GM21515 (cell line): ENCODE data around the gene MEGF10.

Experiments
- ATAC-seq: cut with Tn5 transposase; IDR thresholded peaks from one replicate; pipeline ENCODE4 v1.9.1; 2021; ENCODE audit not compliant: unreplicated experiment

MEGF10 gene

DNA sequence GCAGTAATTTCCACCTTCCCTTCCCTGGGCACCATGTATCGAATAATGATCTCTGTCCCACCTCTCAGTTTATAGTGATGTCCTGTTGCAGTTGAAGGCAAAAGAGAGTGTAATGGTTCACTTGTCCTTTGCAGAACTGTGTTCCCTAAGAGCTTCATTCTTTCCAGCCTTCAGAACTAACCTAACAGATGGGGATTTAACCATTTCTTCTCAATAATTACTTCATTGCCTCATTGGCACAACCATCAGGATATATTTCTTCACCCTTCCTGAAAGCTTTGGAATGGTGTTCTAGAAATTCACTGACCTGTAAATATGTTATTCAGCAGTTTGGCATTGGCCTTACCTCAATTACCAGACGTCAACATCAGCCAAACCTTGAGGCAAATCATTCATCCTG, 142.9 kb downstream of the MEGF10 start:
- ATAC-seq, result no peak

DNA sequence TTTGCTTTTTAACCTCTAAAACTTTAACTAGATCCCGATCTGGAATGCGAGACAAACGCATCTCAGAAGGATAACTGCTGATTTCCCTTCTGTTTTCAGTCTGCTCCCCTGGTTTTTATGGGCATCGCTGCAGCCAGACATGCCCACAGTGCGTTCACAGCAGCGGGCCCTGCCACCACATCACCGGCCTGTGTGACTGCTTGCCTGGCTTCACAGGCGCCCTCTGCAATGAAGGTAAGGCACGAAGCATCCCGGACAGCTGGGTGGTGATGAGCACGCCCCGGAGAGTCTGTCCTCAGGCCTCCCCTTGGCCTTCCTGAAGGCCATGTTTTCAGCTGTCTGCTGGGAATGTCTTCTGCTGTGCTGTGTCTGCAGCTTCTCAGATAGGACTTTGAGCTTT, 144.0 kb downstream of the MEGF10 start:
- no peak for ATAC-seq

DNA sequence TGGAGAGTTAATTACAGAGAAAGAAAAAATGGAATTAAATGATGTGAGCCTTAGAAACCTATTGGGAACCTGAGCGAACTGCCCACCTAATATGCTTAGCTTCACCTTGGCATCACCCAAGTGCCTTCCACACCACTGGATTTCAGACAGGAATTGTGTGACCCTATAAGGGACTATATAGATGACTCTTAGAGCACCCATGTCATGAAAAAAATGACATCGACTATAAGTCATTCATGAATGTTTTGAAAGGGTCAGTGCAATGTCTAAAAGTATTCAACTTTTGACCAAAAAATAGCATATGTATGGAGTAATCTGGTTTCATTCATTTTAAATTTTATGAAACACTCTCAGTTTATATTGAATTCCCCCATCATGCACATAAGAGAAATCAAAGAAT, 145.2 kb downstream of the MEGF10 start:
- no peak for ATAC-seq

DNA sequence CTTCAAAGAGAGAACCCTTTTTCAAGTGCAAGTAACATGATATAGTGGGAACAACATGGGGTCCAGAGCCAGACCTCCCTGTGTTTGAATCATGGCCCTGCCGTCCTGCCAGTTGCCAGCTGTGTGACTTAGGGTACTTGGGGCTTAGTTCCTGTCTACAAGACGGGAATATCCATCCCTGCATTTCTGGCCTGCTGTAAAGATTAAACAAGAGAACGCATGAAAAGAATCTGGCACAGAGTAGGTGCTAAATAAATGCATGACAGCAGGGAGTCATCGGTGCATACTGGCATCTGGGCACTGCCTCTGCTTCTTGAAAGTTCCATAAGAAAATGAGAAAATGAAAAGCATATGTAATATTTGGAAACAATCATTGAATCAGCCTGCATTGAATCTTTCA, 149.0 kb downstream of the MEGF10 start:
- ATAC-seq, result no peak

DNA sequence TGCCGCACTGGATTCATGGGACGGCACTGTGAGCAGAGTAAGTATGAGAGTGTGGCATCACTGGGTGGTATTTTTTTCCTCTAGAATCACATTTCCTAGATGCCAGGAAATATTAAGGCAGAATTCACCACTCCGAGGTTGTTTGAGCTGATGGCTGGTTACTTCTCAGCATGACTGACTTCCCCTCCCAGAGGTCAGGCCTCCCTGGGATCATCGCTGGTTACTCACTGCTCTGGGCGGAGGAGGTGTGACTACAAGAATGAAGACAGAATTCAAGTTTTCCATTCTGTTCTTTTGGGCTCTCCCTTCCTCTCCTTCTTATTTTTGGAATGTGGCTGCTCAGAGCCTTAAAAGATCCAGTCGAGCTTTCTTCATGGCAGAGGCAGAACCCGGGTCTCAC, 150.2 kb downstream of the MEGF10 start:
- ATAC-seq, result no peak

DNA sequence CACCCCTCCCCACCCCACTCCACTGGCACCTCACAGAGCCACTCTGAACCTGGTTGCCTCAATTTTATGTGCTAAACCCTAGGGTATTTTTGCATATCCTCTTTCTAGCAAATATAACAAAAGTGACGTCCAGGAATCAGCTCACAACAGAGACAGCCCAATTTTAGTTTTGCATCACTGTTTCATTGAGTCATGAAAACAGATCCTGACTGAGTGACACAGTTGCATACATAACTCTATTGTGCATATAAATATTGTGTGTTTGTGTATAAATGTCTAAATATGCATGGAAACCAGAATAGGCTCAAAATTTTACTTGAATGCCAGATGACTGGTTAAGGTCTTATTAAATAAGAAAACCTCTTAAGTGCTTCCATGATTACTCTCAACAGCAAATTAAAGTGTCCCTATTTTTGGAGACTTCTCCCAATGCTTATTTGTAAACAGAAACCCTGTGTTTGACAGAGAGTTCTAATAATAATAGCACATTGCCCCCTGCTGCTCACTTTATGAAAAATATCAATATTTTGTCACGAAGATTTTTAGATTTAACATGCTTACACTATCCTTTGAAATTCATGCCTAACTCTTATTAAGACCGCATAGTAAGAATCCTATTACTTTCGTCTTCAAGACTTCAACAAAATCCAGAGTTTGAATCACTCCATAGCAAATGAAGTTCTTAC, 151.3 kb downstream of the MEGF10 start:
- no peak for ATAC-seq

DNA sequence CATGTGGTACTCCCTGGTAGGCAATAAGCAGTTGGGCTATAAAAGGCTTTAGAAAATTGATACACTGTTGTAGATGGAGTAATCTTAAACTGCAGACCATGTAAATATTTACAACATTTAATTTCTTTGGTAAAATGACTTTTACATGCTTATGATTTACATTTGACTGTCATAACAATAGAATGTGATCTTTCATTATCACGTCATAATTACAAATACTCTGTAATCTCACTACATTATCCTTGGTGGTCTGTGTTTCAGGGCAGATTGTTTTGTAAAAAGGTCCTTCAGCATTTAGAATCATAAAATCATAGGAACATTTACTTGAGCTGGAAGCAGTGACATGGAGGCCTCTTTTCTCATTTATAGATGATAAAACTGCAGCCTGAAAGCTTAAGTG, 153.6 kb downstream of the MEGF10 start:
- ATAC-seq, result no peak

DNA sequence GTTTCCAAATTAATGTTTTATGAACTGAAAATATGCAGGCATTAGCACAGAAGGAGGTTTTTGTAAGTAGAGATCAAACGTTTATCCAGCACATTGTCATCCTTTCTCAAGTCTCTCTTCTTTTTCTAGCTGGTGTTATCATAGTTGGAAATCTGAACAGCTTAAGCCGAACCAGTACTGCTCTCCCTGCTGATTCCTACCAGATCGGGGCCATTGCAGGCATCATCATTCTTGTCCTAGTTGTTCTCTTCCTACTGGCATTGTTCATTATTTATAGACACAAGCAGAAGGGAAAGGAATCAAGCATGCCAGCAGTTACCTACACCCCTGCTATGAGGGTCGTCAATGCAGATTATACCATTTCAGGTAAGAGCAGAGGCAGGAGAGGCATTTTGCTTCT, 154.7 kb downstream of the MEGF10 start:
- ATAC-seq, result no peak

DNA sequence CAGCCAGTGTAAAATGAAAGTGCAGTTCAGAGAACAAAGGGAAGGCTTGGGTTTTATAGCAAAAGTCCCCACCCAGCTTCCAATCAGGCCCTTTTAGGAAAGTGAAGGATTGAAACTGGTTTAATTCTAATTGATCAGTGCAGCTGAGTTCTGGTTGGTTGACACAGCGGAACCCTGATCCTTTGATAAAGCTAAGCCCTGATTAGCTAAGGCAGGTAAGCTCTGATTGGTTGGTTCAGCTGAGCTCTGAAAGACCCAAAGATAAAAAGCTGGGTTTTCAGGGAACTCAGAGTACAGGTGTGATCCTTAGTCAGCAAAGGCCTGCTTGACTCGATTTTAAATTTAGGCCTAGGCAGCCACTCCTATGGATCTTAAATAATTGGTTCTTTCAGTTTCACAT, 156.0 kb downstream of the MEGF10 start:
- ATAC-seq, result no peak

DNA sequence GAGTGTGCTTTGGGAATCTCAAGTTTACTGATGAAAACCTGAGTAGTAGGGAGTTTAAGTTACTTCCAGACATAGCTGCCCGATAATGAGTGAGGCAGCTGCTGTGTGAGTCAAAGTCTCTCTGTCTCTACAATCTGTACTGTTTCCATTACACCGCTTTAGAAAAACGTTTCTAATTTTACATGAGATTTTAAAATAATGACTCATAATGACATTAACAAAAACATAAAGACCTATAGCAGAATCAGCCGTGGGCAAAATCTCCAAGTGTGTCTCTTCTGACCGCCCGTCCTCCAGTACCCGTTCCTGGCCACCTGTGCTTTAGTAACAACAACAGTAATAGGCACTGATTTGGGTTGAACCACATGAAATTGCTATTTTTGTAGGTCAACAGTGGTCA, 157.2 kb downstream of the MEGF10 start:
- ATAC-seq, result no peak

DNA sequence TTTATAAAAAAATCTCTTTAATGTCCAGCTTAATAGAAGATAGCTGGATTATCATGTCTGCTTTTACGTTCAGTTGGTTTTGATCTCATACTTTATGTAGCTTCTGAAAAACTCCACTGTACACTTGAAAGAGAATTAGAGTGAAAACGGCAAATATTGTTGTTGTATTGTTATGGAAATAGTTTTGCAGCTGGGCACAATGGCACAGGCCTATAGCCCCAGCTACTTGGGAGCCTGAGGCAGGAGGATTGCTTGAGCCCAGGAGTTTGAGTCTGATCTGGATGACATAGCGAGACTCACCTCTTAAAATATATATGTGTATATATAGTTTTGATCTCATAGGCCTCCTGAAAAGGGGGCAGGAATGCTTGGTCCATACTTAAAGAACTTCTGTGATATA, 159.4 kb downstream of the MEGF10 start:
- no peak for ATAC-seq

DNA sequence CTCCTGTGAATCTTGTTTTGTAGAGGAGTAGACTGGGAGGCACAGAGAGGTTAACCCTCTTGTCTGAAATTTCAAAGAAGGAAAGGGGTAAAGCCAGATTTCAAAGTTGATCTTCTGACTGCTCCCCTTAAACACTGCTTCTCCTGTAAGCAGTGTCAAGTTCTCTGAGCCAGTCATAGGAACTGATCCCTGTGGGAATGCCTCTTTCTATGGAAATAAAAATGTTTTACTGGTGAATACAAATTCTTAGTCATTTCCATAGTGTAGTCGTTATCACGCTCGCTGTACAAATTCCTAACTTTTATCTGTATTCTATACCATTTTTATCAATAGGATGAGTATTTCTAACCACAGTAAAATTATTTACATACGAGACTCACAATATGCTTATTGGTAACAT, 160.5 kb downstream of the MEGF10 start:
- no peak for ATAC-seq

DNA sequence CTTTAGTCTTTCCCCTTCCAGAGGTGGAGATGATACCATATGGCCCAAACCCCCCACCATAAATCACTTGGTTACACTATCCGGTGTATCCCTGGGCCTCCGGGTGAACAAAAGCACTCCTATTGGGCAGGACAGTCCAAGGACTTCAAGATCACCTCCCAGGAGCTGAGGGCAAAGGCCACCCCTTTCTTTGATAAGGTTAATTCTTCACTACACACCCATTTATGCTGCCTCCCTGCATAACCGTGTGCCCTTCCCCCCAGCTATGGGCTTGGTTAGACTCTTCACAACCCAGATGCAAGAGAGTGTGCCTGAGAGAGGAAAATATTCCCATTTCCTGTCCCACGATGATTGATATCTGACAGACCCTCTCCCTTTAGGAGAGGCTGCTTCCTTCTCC, 162.0 kb downstream of the MEGF10 start:
- no peak for ATAC-seq

DNA sequence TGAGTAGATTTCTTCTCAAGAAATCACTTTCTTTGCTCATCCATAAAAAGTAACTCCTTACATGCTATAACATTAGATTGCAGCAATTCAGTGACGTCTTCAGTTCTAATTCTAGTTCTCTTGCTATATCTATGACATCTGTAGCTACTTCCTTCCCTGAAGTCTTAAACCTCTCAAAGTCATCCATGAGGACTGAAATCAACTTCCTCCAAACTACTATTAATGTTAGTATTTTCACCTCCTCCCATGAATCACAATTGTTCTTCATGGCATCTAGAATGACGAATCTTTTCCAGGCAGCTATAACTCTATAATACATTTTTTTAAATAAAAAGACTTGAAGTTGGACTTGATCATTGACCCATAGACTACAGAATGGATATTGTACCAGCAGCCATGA, 180.6 kb downstream of the MEGF10 start:
- ATAC-seq, result no peak

DNA sequence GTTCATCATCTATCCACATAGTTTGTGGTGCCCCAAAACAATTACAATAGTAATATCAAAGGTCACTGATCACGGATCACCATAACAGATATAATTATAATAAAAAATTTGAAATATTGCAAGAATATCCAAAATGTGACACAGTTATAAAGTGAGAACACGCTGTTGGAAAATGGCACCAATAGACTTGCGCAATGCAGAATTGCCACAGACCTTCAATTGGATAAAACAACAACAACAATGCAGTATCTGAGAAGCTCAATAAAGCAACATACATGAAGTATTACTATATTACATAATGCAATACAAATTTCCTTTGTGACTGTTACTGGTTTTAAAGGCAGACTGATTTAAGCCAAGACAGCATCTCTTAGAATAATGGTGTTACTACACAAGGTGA, 182.1 kb downstream of the MEGF10 start:
- no peak for ATAC-seq

DNA sequence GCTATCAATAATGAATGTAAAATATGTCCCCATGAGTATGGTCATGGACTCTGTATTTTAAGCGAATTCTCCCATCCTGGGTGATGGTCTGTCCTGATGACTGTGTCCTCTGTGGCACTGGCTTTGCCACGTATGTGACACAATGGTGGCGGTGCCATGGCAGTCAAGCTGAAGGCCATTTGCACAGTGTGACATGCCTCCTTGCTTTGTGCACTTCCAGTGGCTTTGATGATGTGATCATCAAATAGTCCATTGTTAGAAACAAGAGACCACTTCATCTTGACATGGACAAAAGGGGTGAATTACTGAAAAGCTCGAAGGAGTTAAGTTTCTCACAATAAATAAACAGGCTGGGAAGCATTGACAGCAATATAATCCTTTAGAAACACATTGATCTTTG, 195.9 kb downstream of the MEGF10 start:
- no peak for ATAC-seq

DNA sequence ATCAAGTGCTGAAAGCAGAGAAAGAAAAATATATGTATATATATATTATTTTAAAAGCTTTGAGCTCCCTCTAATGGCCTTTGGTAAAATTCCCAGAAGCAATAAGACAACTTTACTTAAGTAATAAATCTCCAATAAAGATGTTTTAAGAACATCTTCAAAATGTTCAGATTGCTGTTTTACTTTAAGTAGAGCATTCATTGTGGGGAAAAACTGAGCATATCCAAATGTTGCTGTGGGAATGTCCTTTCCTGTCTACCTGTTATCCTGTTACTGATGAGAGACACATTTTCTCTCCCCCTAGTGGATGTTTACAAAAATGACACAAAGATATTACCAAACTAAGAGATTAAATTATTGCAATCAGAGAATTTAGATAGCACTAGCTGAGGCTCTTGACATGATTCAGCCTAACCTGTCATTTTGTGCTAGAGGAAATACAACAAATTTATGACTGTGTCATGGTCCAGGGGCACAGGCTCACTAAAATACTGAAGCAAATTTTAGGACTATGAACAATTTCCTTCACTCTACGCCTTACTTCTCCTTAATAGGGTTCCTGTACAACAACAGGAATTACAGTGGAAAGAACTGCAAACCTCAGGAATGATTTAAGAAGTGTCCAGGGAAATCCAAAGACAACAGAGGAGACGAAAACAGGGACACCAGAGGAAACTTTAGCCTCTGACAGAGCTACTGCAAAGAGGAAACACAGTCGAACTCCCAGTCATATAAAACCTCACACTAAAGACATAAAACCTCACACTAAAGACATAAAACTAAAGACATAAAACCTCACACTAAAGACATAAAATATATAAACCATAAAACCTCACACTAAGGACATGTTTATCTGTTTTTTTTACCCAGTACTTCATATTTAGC, 202.5 kb downstream of the MEGF10 start:
- ATAC-seq, result peak; percentile 77

DNA sequence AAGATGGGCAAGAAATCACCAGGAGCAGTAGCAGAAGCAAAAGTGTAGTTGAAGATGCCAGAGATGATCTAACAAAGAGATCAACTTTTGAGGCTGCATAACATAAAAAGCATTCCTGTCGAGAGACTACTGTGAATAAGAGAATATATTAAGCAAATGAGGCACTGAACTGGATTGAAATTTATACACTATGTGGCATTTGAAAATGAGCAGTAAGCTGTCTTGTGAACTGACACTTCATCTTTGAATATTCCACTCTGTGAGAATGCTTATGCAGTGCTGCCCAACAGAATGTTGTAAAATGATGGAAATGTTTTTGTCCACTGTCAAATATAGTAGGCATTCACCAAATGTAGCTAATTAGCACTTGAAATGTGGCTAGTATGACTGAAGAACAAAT, 208.0 kb downstream of the MEGF10 start:
- ATAC-seq, result no peak

DNA sequence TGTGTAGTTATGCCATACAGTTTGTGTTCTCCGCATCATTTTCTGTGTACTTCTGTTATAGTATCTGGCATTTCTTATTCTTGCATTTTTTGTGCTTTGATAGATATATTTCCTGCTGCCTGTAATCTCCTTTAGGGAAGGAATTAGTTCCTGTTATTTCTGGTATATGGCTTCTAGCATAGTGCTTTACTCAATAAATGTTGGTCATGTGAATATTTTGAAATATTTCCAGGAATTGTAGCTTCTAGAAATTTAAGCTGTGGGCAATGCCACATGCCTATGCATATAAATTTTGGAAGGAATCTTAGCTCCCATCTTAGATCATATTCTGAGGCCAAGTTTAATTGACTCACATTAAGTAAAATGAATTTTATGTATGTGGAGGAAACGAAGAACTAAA, 215.3 kb downstream of the MEGF10 start:
- no peak for ATAC-seq

DNA sequence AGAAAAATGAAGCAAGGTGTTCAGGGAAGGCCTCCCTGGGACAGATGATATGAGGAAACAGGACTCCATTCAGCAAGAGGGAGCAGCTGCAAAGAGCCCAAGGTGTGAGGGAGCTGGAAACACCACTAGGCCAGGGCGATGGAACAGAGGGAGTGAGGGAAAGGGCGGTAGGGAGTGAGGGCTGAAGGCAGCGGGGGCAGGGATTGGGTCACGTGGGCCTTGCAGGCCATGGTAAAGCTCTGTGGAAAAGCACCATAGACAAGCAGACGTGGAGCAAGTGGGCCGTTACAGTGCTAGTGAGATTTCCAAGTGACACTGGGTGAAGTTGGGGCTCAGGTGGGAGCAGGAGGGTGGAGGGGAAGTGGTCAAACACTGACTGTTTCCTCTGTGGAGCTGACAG, 216.0 kb downstream of the MEGF10 start:
- no peak for ATAC-seq

DNA sequence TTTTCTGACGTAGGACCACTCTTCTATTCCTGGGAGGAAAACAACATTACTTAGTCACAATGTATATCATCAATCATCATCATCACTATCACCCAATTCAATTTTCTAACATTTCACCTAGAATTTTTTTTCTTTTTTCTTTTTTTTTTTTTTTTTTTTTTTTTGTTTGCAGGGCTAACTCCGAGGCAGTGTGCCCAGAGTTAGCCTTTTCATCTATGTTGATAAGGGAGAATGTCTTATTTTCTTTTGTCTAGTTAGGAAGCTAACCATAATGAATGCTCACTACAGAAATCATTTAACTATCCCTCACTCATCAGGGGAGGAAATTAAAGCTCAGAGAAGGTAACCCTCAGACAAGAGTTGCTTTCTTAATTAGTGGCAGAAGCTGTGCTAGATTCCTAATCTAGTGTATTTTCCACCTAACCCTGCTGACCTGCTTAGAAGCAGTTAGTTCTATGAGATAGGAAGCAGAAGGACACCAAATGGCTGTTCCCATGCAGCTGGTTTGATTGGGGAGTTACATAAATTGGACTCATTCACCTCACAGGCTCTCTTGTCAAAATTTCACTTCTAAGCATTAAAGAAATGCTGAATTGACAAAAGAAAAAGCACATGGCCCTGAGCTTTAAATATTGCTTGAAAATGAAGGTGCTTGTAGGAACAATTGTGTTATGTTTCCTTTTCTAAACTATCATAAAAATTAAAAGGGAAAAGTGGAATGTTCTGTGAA, 218.2 kb downstream of the MEGF10 start:
- no peak for ATAC-seq
